SK-N-SH treated with all-trans-retinoic acid at 6 μM for 48 hours (cell line): Measurements from ENCODE around the gene TNS1.

Experiments used
- ESRRG ChIP-seq: fragments of 250-450 bp; sonication (Bioruptor Pico); IDR thresholded peaks from 2 replicates; pipeline ENCODE4 v1.6.1; 2021; ENCODE audit warnings: mild to moderate bottlenecking
- GLIS3 ChIP-seq: fragments of 250-450 bp; sonication (Bioruptor Pico); IDR thresholded peaks from 2 replicates; pipeline ENCODE4 v1.5.0; 2020; ENCODE audit warnings: mild to moderate bottlenecking, moderate library complexity

DNA sequence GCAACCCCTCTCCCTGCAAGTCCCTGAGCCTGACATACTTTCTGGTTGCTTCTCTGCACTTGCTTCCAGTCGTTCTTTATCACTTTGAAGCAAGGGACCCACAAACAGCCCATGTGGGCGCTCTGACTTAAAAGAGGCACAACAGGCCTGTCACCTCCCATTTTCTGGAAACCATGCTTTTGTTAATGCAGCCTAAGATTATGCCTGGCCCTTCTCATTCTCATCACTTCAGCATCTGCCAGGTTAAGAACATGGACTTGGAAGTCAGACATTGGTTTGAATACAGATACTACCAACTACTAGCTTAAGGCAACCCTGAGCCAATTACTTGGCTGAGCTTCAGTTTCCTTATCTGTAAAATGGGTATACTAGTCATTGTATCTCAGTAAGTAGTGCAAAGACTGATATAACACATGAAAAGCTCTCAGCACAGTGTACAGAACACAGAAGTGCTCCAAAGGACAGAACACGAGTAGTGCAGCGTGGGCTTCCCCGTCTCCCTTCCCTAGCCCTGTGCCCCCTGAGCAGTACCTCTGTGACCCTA is 141.4 kb downstream of the TNS1 start:
- TF ChIP-seq GLIS3: no peak
- no peak for TF ChIP-seq ESRRG (CRISPR knock-in tag)
